Erythroblast (primary cell): ENCODE results near the gene ADAMTS13.

ENCODE experiments used
- DNase-seq, 2 experiments: peaks; one replicate each; lab custom pipeline; 2025; lab: John Stamatoyannopoulos, UW
- GATA1 ChIP-seq: IDR thresholded peaks from 2 replicates; pipeline ENCODE4 v1.6.1; 2011; ENCODE audit warnings: low read depth, mild to moderate bottlenecking, control low read depth, low read length, moderate library complexity
- POLR2A ChIP-seq: IDR thresholded peaks from 2 replicates; pipeline ENCODE4 v1.6.1; 2011; ENCODE audit warnings: mild to moderate bottlenecking, low read length

Gene ADAMTS13

DNA sequence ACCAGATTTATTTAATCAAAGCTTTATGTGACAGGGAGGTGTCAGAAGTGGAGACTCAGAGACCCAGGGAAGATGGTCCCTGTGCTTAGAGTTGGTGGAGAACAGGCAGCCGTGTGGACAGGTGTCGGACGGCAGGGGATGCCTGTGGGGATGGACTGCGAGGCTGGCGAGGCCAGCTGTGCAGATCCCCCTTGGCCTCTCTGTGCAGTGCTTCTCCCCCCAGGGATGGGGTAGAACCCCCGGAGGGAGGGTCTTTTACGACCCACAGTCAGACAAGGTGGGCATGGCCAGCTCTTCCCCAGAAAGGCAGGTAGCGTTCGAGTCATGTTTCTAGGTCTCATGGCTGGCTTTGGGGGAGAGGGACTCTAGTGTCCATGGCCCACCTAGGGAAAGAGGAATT lies 61.4 kb downstream of the ADAMTS13 start:
- no peak for DNase-seq
- TF ChIP-seq GATA1 (no peak), POLR2A (no peak)

DNA sequence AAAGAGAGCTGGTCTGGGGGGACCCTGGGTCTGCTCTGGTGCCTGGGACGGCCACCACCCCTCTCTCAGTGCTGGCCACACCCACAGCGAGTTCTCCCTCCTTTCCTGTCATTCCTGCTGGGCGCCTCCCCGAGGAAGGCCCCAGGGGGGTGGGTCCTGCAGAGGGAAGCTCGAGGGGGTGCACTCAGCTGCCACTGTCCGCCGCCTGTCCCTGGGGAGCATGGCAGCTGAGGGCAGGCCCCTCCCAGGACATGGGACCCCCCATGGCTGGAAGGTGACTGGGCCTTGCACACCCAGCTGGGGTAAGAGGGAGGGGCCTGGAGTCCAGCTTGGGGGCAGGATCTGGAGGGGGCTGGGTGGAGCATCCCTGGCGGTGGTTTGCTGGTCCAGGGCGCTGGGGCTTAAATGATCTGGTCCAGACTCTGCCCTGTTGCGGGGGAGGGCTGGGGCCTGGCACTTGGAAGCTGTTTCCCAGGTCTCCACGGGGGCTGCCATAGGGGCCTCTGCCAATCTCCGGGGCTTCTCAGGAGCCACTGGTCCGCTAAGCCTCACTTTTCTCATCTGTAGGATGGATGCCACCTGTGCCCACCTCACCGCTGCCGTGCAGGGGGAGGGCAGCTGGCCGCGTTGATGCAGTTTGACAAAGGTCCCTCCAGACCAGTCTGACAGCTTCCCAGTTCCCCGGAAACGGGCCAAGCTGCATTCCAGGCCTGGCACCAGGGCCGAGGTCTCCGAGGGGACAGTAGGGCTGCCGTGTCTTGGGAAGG lies 62.7 kb downstream of the ADAMTS13 start:
- TF ChIP-seq GATA1 (no peak), POLR2A (no peak)
- no peak for DNase-seq

DNA sequence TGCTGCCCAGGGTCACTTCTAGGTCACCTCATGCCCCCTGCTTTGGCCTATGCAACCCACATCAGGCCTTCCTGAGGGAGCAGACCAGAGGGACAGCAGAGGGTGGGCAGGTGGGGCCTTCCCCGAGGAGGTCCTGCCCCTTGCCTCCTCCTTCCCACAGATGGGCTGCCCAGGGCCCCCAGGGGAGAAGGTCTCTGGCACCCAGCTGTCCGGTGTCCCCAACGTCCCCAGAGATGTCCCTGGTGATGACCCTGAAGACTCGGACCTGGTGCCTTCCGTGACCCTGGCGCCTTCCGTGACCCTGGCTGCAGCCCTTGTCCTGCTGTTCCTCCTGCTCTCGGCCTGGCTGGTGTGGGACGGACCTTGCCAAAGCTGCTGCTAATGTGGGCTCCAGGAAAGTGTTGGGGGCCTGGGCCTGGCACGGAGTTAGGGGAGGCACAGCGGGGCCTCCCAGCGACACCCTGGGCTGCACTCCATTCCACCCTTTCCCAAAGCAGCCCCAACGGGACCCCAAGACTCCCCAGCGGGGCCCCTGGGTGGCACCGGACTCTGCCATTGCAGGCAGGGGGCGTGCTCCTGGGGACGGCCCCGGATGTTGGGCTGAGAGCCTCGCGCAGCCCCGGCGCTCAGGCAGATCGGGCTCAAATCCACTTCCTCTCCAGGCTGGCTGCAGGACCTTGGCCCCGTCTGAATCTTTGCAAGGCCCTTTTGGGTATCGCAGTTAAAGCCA lies 63.5 kb downstream of the ADAMTS13 start:
- TF ChIP-seq GATA1 (no peak), POLR2A (no peak)
- no peak for DNase-seq

DNA sequence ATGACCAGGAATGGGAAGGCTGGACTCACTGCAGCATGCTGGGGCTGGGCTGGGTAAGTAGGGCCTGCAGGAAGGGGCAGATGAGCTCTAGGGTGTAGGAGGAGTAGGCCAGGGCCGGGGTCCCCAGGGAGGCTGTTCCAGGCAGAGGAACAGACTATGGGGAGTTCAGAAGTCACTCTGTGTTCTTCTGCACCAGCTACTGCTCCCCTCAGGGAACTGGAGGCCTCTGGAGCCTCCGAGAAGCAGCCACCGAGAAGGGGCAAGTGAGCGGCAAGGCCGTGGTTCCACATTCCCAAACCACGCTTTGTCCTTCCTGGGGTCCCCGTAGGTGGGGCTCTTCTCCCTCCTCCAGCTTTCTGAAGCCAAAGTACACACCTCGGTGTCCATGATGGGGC lies 65.2 kb downstream of the ADAMTS13 start:
- TF ChIP-seq GATA1 = no peak
- TF ChIP-seq POLR2A = no peak
- no peak for DNase-seq

DNA sequence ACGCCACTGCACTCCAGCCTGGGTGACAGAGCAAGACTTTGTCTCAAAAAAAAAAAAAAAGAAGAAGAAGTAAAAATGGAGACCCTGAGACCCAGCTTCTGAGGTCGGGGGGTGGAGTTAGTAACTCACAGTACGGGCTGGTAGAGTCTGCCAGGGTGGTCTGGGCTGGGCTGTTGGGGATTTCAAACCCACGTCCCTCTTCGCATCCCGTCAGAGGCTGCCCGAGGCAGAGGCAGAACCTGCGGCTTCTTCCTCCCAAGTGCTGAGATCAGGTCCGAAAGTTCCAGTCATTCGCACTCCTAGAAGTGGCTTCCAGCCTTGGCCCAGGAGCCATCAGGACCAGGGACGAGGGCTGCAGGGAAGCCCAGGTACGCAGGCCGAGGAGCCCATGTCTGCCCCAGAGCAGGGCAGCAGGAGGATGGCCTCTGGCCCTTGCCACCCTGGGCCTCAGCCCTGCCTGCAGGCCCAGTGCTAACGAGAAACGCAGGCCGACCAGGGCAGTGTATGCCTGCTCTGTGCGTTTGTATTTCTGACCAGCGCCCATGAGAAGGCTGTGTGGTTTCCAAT lies 66.6 kb downstream of the ADAMTS13 start:
- DNase-seq = no peak
- no peak for TF ChIP-seq GATA1
- TF ChIP-seq POLR2A = no peak

DNA sequence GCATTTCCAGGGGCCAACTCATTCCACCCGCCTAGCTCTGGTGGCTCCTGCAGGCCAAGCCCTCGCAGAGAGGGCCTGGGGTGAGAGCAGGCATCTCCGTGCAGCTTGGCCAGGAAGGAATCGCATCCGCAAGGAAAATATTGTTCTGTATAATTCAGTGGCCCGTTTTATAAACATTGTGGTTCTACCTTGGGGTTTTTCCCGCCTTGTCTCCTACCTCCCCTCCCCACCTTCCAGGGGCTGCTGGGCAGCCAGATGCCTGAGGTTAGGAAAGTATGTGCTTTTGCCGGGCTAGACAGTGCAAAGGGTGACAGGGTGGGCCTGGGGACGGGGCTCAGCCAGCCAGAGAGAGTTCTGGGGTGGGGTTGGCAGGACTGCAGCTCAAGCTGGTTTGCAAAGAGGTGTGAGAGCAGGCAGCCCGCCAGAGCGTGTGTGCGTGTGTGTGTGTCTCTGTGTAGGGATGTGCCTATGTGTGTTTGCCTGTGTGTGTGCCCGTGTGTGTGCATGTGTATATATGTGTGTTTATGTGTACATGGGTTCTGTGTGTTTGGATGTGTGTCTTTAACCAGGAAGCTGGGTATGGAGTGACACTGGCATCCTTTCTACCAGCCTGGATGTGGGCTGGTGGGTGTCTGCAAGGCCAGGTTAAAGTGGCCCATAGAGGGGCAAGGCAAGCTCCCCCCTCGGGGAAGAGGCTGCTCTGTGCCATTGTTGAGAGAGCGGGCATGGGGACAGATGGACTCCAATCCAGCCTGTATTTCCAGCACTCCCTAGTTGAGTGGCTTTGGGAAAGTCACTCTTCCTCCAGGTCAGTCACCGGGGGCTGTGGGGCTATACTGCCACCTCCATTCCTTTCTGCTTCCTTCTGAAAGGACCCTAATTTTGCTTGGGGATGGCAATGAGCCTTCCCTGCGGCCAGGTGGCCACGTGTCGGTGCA lies 67.4 kb downstream of the ADAMTS13 start:
- no peak for TF ChIP-seq POLR2A
- TF ChIP-seq GATA1 = no peak
- DNase-seq = no peak

DNA sequence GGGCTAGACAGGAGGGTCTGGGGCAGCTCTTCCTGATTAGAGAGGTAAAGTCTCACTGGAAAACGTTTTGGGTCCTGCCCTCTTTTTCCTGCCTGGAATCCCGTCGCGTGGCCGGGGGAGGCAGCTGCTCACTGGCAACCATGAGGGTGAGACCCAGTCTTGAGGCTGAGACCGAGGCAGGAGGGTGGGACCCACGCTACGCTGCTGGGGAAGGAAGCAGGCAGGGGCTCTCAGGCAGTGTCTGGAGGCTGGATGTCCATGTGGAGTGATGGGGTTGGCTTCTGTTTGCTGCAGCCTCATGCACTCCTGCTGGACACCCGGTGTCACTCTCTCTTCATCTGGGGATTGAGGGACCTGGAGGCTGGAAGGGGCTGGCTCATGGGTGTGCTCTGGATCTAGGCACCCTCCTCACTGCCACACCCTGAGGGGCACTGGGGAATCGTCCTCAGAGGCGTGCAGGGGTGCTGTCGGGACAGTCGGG lies 68.1 kb downstream of the ADAMTS13 start:
- TF ChIP-seq POLR2A (no peak), GATA1 (no peak)
- DNase-seq = no peak

DNA sequence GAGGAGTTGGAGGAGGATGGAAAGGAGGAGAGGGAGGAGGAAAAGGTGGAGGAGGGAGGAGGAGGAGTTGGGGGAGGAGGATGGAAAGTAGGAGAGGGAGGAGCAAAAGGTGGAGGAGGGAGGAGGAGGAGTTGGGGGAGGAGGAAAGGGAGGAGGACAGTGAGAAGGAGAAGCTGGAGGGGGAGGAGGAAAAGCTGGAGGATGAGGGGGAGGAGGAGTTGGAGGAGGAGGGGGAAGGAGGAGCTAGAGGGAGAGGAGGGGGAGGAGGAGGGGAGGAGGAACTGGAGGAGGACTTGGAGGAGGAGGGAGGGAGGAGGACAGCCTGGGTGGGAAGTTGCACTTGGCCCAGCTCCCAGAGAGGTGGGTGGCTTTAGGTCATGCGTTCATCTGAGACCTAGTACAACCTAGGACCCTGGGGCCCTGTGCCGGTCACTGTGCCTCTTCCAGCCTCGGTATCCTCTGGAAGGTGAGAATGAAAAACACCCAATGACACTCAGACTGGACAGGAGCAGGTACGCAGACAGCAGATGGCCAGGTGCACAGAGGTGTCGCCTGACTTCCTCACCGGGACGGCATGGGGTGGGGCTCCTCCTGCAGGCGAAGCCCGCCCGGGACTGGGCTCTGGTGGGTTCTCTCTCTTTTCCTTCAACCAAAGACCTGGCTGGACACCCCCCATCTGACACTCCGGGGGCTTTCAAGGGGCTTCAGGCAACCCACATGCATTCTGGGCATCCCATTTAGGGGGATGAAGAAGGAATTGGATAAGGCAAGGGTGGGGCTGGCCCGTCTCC lies 68.9 kb downstream of the ADAMTS13 start:
- no peak for DNase-seq
- TF ChIP-seq GATA1 = no peak
- no peak for TF ChIP-seq POLR2A

DNA sequence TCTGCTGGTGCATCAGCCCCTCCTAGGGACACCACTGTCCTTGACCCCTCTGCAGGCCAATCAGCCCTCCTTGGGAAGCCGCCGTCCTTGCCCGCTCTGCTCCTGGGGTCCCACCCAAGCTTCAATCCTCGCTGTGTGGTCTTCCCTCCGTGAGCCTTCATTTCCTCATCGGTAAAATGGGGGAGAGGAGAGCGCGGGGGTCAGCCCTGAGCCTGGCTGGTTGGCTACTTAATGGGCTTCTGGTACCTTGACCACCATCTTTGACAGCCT lies 69.4 kb downstream of the ADAMTS13 start:
- DNase-seq = no peak
- TF ChIP-seq GATA1 (no peak), POLR2A (no peak)

DNA sequence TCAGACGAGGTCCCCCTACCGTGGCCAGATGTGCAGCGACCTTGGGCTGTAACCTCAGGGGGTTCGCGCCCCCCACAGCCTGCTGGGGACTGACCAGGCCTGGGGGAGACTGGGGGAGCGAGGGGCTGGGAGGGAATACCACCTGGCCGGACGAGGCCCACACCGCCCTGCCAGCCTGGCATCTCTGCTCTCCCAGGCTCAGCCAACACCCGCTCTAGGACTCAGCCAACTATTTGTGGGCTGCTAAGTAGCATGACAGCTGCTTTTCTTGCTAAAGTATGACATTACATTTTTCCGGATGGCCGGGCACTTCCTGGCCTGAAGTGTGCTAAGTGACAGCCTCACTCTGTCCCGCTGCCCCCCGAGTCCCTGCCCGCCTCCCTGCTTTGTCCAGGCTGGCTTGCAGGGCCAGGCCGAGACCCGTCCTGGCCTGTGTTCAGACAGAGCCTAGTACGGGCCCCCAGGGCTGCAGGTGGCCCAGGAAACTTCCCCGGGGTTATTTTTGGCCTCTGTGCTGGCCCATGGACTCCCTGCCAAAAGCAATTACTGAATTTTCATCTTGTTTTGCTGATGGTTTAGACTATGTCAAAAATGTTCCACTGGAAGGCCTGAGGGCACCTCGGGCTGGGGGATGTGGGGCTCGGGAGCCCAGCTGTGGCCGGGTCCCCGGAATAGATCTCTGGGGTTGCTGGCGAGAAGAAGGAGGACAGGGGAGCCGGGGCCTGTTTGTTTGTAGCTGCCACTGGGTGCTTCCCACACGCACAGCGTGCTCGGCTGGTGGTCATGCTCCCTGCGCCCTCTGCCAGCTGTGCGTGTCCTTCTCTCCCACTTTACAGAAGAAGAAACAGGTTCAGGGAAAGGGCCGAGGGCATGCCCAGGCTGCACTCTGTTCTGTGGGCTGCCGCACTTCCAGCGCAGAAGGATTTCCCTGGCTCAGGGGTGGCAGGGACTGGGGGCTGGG lies 70.2 kb downstream of the ADAMTS13 start:
- DNase-seq = no peak

DNA sequence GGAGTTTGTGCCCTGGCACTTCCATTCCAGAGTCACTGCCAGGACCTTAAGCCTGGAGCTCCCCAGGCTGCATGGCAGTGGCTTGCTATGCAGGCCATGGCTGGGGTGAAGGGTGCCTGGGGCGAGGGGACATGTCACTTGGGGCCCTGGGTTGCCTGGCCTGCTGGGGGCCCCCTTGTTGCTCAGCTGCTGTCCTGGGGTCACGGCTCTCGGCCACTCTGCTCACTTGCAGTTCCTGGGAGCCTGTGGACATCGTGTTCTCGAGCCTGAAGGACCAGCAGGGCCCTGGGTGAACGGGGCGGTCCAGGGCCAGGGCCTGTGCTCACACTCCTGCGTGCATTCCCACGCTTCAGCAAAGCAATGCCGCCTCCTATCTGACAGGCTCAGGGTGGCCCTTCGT lies 71.3 kb downstream of the ADAMTS13 start:
- TF ChIP-seq POLR2A = no peak
- no peak for TF ChIP-seq GATA1
- DNase-seq = no peak

More for the DNA sequence above, 70.2 kb downstream of the ADAMTS13 start:
- TF ChIP-seq GATA1 (no peak), POLR2A (no peak)
